PFSK-1 (cell line): Measurements from ENCODE around the gene LHX5.

Source experiments
- FOXP2 ChIP-seq: optimal IDR thresholded peaks from 2 replicates; pipeline ENCODE3; 2011; ENCODE audit warnings: borderline replicate concordance, control low read depth, inconsistent platforms; ENCODE audit not compliant: insufficient read depth; ENCODE audit errors: extremely low read length, extremely low read depth
- POLR2AphosphoS5 ChIP-seq: IDR thresholded peaks from 2 replicates; pipeline ENCODE4 v1.6.1; 2012; ENCODE audit warnings: low read depth, mild to moderate bottlenecking, control low read depth, low read length, moderate library complexity
- SIN3A ChIP-seq: IDR thresholded peaks from 2 replicates; pipeline ENCODE4 v1.6.1; 2012; ENCODE audit warnings: mild to moderate bottlenecking, low read length, moderate library complexity, borderline replicate concordance; ENCODE audit not compliant: insufficient read depth
- TAF1 ChIP-seq: IDR thresholded peaks from 2 replicates; pipeline ENCODE4 v1.6.1; 2012; ENCODE audit warnings: low read length, control low read depth, borderline replicate concordance; ENCODE audit not compliant: insufficient read depth
- TF ChIP-seq, protein P1 (sequence below), 2 experiments: IDR thresholded peaks; 2 replicates each; pipeline versions ENCODE4 v1.6.1 to v1.8.0; 2011 to 2012; ENCODE audit warnings: low read depth in 2 of 2, low read length in 2 of 2, control low read depth in 1 of 2, inconsistent platforms in 1 of 2, mild to moderate bottlenecking in 1 of 2, moderate library complexity in 1 of 2; ENCODE audit not compliant: insufficient read depth in 1 of 2

LHX5 gene

DNA sequence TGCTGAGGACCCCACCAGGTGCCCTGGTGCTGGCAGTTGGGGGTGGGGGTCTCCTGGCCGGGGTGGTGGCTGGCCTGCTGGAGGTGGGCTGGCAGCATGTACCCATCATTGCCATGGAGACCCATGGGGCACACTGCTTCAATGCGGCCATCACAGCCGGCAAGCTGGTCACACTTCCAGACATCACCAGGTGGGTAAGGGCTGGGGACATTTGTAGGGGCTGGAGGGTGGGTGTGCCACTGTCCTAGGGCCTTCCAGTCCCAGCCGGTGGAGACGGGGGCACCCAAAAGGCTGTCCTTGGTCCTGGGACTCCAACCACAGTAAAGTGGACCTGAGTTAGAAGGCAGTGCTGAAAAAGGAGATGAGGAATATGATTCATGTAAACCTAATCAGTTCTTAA is 36.3 kb downstream of the LHX5 start:
- TF ChIP-seq, protein P1, sequence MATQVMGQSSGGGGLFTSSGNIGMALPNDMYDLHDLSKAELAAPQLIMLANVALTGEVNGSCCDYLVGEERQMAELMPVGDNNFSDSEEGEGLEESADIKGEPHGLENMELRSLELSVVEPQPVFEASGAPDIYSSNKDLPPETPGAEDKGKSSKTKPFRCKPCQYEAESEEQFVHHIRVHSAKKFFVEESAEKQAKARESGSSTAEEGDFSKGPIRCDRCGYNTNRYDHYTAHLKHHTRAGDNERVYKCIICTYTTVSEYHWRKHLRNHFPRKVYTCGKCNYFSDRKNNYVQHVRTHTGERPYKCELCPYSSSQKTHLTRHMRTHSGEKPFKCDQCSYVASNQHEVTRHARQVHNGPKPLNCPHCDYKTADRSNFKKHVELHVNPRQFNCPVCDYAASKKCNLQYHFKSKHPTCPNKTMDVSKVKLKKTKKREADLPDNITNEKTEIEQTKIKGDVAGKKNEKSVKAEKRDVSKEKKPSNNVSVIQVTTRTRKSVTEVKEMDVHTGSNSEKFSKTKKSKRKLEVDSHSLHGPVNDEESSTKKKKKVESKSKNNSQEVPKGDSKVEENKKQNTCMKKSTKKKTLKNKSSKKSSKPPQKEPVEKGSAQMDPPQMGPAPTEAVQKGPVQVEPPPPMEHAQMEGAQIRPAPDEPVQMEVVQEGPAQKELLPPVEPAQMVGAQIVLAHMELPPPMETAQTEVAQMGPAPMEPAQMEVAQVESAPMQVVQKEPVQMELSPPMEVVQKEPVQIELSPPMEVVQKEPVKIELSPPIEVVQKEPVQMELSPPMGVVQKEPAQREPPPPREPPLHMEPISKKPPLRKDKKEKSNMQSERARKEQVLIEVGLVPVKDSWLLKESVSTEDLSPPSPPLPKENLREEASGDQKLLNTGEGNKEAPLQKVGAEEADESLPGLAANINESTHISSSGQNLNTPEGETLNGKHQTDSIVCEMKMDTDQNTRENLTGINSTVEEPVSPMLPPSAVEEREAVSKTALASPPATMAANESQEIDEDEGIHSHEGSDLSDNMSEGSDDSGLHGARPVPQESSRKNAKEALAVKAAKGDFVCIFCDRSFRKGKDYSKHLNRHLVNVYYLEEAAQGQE (IDR thresholded peaks at IDR 0.05; ENCODE audit: insufficient read depth in 1 of 2, low read depth in 2 of 2, low read length in 2 of 2): no peak
- no peak for TF ChIP-seq TAF1
- TF ChIP-seq SIN3A: no peak
- TF ChIP-seq FOXP2: no peak
- TF ChIP-seq POLR2AphosphoS5: no peak

DNA sequence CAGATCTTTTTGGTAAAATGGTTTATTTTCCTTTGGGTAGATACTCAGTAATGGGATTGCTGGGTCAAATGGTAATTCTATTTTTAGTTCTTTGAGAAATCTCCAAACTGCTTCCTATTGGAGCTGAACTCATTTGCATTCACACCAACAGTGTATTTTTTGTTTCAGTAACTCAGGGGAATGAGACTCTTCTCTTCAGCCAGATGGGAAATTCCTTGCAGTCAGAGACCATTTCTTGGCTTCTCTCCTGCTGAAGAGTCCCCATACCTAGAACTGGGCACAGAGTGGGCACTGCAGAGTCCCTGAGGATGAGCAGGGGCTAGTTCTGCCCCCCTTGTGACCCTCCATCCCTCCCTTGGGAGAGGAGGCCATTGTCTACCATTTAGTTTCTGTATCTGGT is 38.7 kb downstream of the LHX5 start:
- TF ChIP-seq, protein P1 (IDR thresholded peaks at IDR 0.05; ENCODE audit: insufficient read depth in 1 of 2, low read depth in 2 of 2, low read length in 2 of 2): no peak
- TF ChIP-seq FOXP2 (no peak), POLR2AphosphoS5 (no peak), TAF1 (no peak), SIN3A (no peak)

DNA sequence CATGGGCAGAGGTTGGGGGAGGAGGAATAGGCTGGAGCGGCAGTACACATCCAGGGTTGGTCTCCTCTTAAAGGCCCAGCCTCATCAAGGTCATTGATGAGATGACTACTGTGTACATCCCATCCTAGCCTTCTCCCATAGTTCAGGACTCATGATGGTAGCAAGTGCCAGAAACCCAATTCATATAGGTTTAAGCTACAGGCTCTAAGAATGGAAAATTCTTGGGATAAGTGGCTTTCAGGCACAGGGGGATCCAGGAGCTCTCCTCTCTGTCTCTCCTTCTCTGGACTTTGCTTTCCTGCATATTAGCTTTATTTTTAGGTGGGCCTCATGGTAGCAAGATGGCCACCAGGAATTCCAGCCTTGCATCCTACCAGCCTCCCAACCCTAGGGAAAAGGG is 43.2 kb downstream of the LHX5 start:
- TF ChIP-seq SIN3A (no peak), FOXP2 (no peak), TAF1 (no peak), POLR2AphosphoS5 (no peak)
- TF ChIP-seq, protein P1 (IDR thresholded peaks at IDR 0.05; ENCODE audit: insufficient read depth in 1 of 2, low read depth in 2 of 2, low read length in 2 of 2): no peak

DNA sequence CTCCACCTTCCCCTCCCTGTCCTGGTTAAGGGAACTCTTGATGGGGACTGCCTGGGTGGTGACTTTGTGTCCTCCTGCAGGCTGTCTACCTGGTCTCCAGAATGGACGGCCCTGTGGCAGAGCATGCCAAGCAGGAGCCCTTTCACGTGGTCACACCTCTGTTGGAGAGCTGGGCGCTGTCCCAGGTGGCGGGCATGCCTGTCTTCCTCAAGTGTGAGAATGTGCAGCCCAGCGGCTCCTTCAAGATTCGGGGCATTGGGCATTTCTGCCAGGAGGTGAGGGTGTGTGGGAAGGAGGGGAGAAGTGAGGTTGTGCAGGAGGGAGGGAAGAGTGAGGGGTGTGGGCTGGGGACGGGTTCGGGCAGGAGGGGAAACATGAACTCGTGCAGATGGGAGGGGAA is 43.8 kb downstream of the LHX5 start:
- TF ChIP-seq SIN3A (no peak), FOXP2 (no peak), POLR2AphosphoS5 (no peak), TAF1 (no peak)
- TF ChIP-seq, protein P1 (IDR thresholded peaks at IDR 0.05; ENCODE audit: insufficient read depth in 1 of 2, low read depth in 2 of 2, low read length in 2 of 2): no peak

DNA sequence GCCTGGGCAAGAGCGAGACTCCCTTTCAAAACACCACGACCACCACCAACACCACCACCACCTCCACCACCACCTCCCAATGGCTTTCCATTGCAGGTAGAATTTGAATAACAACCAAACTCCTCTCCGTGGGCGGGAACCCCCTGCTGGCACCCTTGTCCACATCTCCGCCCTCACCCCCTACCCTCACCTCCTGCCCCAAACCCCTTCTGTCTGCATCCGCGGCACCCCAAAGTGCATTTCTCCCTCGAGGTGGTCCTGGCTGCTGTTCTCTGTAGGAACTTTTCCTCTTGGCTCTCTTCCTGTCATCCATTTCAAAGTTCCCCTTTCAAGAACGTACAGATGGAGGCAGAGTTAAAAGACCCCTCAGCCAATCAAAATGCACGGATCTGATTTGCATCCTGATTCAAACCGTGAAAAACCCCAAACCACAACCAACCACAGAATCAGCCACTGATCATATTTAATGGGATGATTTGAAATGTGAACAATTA is 45.7 kb downstream of the LHX5 start:
- no peak for TF ChIP-seq POLR2AphosphoS5
- TF ChIP-seq, protein P1 (IDR thresholded peaks at IDR 0.05; ENCODE audit: insufficient read depth in 1 of 2, low read depth in 2 of 2, low read length in 2 of 2): no peak
- no peak for TF ChIP-seq TAF1
- TF ChIP-seq FOXP2: no peak
- no peak for TF ChIP-seq SIN3A
